ENCODE measurements around the gene RFC5. TPM values are rescaled to one million over a fixed set of nuclear protein-coding genes. Genes with fewer than 3 reads are reported as not detected.

RFC5 gene
- total RNA-seq, 1 donor from 2014 or later: 5.8 TPM

- no peaks in the 10 kb centered on the region for H3K27me3 Mint-ChIP-seq (ENCODE audit: low read depth, unreplicated experiment)
- Histone ChIP-seq H3K4me2 (ENCODE audit: low read length) (peak overlapping the region; percentile 71), H4K20me1 (ENCODE audit: insufficient read depth, low read length) (peaks cover 30% of the 10 kb centered on the region), H3K27ac (ENCODE audit: low read depth, low read length) (peak overlapping the region; percentile 86), H3K9ac (ENCODE audit: low read length) (peak overlapping the region; percentile 59), H3K9me3 (ENCODE audit: insufficient read depth, low read depth, low read length) (no peaks in the 10 kb centered on the region), H3K27me3 (ENCODE audit: insufficient read depth, low read length) (no peaks in the 10 kb centered on the region), H3K79me2 (ENCODE audit: insufficient read depth, low read length) (peaks cover 78% of the 10 kb centered on the region), H3K36me3 (ENCODE audit: insufficient read depth, low read length) (no peaks in the 10 kb centered on the region), H2AFZ (ENCODE audit: low read depth, low read length) (no peak overlapping the region), H3K4me1 (ENCODE audit: insufficient read depth, low read length) (peaks cover 22% of the 10 kb centered on the region), H3K4me3 (ENCODE audit: insufficient read depth, low read depth, low read length) (no peak overlapping the region)
- FAIRE-seq (no peak), DNase-seq (ENCODE audit: low read depth) (no peak)
- H3K4me3 Mint-ChIP-seq (ENCODE audit: unreplicated experiment): no peak overlapping the region
- H3K27ac Mint-ChIP-seq (ENCODE audit: unreplicated experiment): peak overlapping the region; percentile 70
- H3K9me3 Mint-ChIP-seq (ENCODE audit: unreplicated experiment): no peaks in the 10 kb centered on the region
- TF ChIP-seq CTCF (IDR thresholded peaks at IDR 0.05; ENCODE audit: insufficient read depth, low read depth, low read length) (no peak), EZH2 (IDR thresholded peaks at IDR 0.05; ENCODE audit: insufficient read depth, low read length) (no peak)
- peaks cover 18% of the 10 kb centered on the region for H3K36me3 Mint-ChIP-seq (ENCODE audit: low read depth, unreplicated experiment)
- peaks cover 25% of the 10 kb centered on the region for H3K4me1 Mint-ChIP-seq (ENCODE audit: low read depth, unreplicated experiment)
Measured at GRCh38 chr12:118053071-118053985, 36.8 kb downstream of the RFC5 start.

- no peak for FAIRE-seq
Measured at GRCh38 chr12:118055144-118055557, 38.6 kb downstream of the RFC5 start.

More at GRCh38 chr12:118055144-118055557, 38.6 kb downstream of the RFC5 start:
- no peak overlapping the region for H3K27ac Mint-ChIP-seq (ENCODE audit: unreplicated experiment)
- peaks cover 37% of the 10 kb centered on the region for H3K4me1 ChIP-seq (ENCODE audit: insufficient read depth, low read length)
- no peaks in the 10 kb centered on the region for H3K27me3 Mint-ChIP-seq (ENCODE audit: low read depth, unreplicated experiment)
- H2AFZ ChIP-seq (ENCODE audit: low read depth, low read length): no peak overlapping the region
- peaks cover 20% of the 10 kb centered on the region for H3K36me3 Mint-ChIP-seq (ENCODE audit: low read depth, unreplicated experiment)
- no peak overlapping the region for H3K27ac ChIP-seq (ENCODE audit: low read depth, low read length)
- H3K36me3 ChIP-seq (ENCODE audit: insufficient read depth, low read length): no peaks in the 10 kb centered on the region
- peaks cover 27% of the 10 kb centered on the region for H4K20me1 ChIP-seq (ENCODE audit: insufficient read depth, low read length)
- H3K9me3 Mint-ChIP-seq (ENCODE audit: unreplicated experiment): no peaks in the 10 kb centered on the region
- H3K4me2 ChIP-seq (ENCODE audit: low read length): no peak overlapping the region
- H3K9me3 ChIP-seq (ENCODE audit: insufficient read depth, low read depth, low read length): no peaks in the 10 kb centered on the region
- no peak overlapping the region for H3K9ac ChIP-seq (ENCODE audit: low read length)
- DNase-seq (ENCODE audit: low read depth): no peak
- TF ChIP-seq CTCF (IDR thresholded peaks at IDR 0.05; ENCODE audit: insufficient read depth, low read depth, low read length) (peak; percentile 54), EZH2 (IDR thresholded peaks at IDR 0.05; ENCODE audit: insufficient read depth, low read length) (no peak)
- H3K4me3 ChIP-seq (ENCODE audit: insufficient read depth, low read depth, low read length): no peak overlapping the region
- peaks cover 79% of the 10 kb centered on the region for H3K79me2 ChIP-seq (ENCODE audit: insufficient read depth, low read length)
- H3K4me3 Mint-ChIP-seq (ENCODE audit: unreplicated experiment): no peak overlapping the region
- no peaks in the 10 kb centered on the region for H3K27me3 ChIP-seq (ENCODE audit: insufficient read depth, low read length)
- H3K4me1 Mint-ChIP-seq (ENCODE audit: low read depth, unreplicated experiment): peaks cover 33% of the 10 kb centered on the region
